ENCODE measurements around the gene PSMA6.

DNA sequence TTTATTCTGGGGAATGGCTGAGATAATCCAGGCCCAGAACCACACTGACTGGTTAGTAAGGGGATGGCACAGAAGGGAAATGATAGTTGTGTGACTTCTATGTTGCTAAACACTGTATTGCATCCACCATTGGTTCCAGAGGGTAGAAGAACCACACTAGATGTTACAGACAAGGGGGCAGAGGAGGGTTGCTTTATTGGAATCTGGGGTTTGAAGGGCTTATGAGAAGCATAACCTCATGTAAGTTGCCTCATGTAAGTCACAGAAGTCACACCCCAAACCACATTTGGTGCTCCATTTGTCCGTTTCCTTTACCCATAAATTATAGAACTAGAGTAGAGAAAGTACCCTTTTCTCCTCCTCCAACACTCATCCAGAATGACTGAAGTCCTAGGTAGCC is 5.5 kb upstream of the PSMA6 start:
- TF ChIP-seq POLR2AphosphoS5 (IDR thresholded peaks at IDR 0.05), result no peak
- TF ChIP-seq, protein P1, sequence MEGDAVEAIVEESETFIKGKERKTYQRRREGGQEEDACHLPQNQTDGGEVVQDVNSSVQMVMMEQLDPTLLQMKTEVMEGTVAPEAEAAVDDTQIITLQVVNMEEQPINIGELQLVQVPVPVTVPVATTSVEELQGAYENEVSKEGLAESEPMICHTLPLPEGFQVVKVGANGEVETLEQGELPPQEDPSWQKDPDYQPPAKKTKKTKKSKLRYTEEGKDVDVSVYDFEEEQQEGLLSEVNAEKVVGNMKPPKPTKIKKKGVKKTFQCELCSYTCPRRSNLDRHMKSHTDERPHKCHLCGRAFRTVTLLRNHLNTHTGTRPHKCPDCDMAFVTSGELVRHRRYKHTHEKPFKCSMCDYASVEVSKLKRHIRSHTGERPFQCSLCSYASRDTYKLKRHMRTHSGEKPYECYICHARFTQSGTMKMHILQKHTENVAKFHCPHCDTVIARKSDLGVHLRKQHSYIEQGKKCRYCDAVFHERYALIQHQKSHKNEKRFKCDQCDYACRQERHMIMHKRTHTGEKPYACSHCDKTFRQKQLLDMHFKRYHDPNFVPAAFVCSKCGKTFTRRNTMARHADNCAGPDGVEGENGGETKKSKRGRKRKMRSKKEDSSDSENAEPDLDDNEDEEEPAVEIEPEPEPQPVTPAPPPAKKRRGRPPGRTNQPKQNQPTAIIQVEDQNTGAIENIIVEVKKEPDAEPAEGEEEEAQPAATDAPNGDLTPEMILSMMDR (IDR thresholded peaks at IDR 0.05), result no peak

Measured in gastroesophageal sphincter (tissue), 3 donors.